Measurements from ENCODE around the gene SLC37A1. TPM values are rescaled to one million over a fixed set of nuclear protein-coding genes. Genes with fewer than 3 reads are reported as not detected.
A peak's percentile ranks its signal among the peaks of the same experiment; 100 is the strongest.

SLC37A1 gene
- total RNA-seq, 1 experiment from 2014 or later = 23.5 TPM

GRCh38 chr21:42612390-42612789, 98.7 kb downstream of the SLC37A1 start:
- Histone ChIP-seq H3F3A (ENCODE audit: insufficient read depth, low read depth) (peaks cover 4% of the 10 kb centered on the region; the same call in 1 of the 2 replicates), H3K9me3 (ENCODE audit: insufficient read depth, low read depth) (no peaks in the 10 kb centered on the region), H3K4me1 (replicated peaks; ENCODE audit: insufficient read depth) (no peaks in the 10 kb centered on the region), H3K27ac (no peak overlapping the region), H3K27me3 (ENCODE audit: insufficient read depth, low read depth) (peaks cover 6% of the 10 kb centered on the region; the same call in 1 of the 2 replicates), H3K9me2 (ENCODE audit: insufficient read depth) (no peaks in the 10 kb centered on the region), H2AFZ (no peak overlapping the region), H3K4me2 (no peak overlapping the region), H3K4me3 (no peak overlapping the region), H4K20me1 (ENCODE audit: insufficient read depth) (no peaks in the 10 kb centered on the region), H3K36me3 (ENCODE audit: low read depth) (no peaks in the 10 kb centered on the region), H3K79me2 (ENCODE audit: low read depth) (no peaks in the 10 kb centered on the region)
- CTCF ChIA-PET = no interaction called here
- intact Hi-C loops (cut with micrococcal nuclease; ENCODE audit: unreplicated experiment) = no loop called here
- POLR2A ChIA-PET (ENCODE audit: unreplicated experiment) = no interaction called here
- no TSS peak for BruUV-seq (replicated peaks)
- no peak for TF ChIP-seq EZH2 (IDR thresholded peaks at IDR 0.05; ENCODE audit: low read depth)
- TF ChIP-seq, protein P1, sequence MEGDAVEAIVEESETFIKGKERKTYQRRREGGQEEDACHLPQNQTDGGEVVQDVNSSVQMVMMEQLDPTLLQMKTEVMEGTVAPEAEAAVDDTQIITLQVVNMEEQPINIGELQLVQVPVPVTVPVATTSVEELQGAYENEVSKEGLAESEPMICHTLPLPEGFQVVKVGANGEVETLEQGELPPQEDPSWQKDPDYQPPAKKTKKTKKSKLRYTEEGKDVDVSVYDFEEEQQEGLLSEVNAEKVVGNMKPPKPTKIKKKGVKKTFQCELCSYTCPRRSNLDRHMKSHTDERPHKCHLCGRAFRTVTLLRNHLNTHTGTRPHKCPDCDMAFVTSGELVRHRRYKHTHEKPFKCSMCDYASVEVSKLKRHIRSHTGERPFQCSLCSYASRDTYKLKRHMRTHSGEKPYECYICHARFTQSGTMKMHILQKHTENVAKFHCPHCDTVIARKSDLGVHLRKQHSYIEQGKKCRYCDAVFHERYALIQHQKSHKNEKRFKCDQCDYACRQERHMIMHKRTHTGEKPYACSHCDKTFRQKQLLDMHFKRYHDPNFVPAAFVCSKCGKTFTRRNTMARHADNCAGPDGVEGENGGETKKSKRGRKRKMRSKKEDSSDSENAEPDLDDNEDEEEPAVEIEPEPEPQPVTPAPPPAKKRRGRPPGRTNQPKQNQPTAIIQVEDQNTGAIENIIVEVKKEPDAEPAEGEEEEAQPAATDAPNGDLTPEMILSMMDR (conservative IDR thresholded peaks at IDR 0.05) = no peak
- DNase-seq = no peak

- no peak for DNase-seq
- no peak overlapping the region for H2AFZ ChIP-seq
- H3K9me3 ChIP-seq (ENCODE audit: insufficient read depth, low read depth) = no peaks in the 10 kb centered on the region
- CTCF ChIA-PET = no interaction called here
- no peak for TF ChIP-seq EZH2 (IDR thresholded peaks at IDR 0.05; ENCODE audit: low read depth)
- TF ChIP-seq, protein P1 (conservative IDR thresholded peaks at IDR 0.05) = no peak
- POLR2A ChIA-PET (ENCODE audit: unreplicated experiment) = no interaction called here
- H3K36me3 ChIP-seq (ENCODE audit: low read depth) = no peaks in the 10 kb centered on the region
- H3K27ac ChIP-seq = no peak overlapping the region
- no peaks in the 10 kb centered on the region for H3K79me2 ChIP-seq (ENCODE audit: low read depth)
- H3K27me3 ChIP-seq (ENCODE audit: insufficient read depth, low read depth) = peaks cover 6% of the 10 kb centered on the region; the same call in 1 of the 2 replicates
- BruUV-seq (replicated peaks) = no TSS peak
- H3K9me2 ChIP-seq (ENCODE audit: insufficient read depth) = no peaks in the 10 kb centered on the region
- H4K20me1 ChIP-seq (ENCODE audit: insufficient read depth) = no peaks in the 10 kb centered on the region
- peaks cover 4% of the 10 kb centered on the region; the same call in 1 of the 2 replicates for H3F3A ChIP-seq (ENCODE audit: insufficient read depth, low read depth)
- H3K4me1 ChIP-seq (replicated peaks; ENCODE audit: insufficient read depth) = no peaks in the 10 kb centered on the region
- intact Hi-C loops (cut with micrococcal nuclease; ENCODE audit: unreplicated experiment) = no loop called here
- H3K4me3 ChIP-seq = no peak overlapping the region
- H3K4me2 ChIP-seq = no peak overlapping the region
These were observed 100.1 kb downstream of the SLC37A1 start for GRCh38 chr21:42613756-42614155.

GRCh38 chr21:42614396-42614795, 100.7 kb downstream of the SLC37A1 start:
- peaks cover 4% of the 10 kb centered on the region; the same call in 1 of the 2 replicates for H3F3A ChIP-seq (ENCODE audit: insufficient read depth, low read depth)
- BruUV-seq (replicated peaks) = no TSS peak
- TF ChIP-seq, protein P1 (conservative IDR thresholded peaks at IDR 0.05) = no peak
- TF ChIP-seq EZH2 (IDR thresholded peaks at IDR 0.05; ENCODE audit: low read depth) = no peak
- H3K79me2 ChIP-seq (ENCODE audit: low read depth) = no peaks in the 10 kb centered on the region
- no peaks in the 10 kb centered on the region for H3K9me3 ChIP-seq (ENCODE audit: insufficient read depth, low read depth)
- no peaks in the 10 kb centered on the region for H4K20me1 ChIP-seq (ENCODE audit: insufficient read depth)
- no peak overlapping the region for H3K27ac ChIP-seq
- H3K27me3 ChIP-seq (ENCODE audit: insufficient read depth, low read depth) = peaks cover 13% of the 10 kb centered on the region
- intact Hi-C loops (cut with micrococcal nuclease; ENCODE audit: unreplicated experiment) = no loop called here
- peak overlapping the region; percentile 39; the same call in 1 of the 2 replicates for H3K4me2 ChIP-seq
- H3K36me3 ChIP-seq (ENCODE audit: low read depth) = no peaks in the 10 kb centered on the region
- H3K9me2 ChIP-seq (ENCODE audit: insufficient read depth) = no peaks in the 10 kb centered on the region
- no peaks in the 10 kb centered on the region for H3K4me1 ChIP-seq (replicated peaks; ENCODE audit: insufficient read depth)
- H3K4me3 ChIP-seq = no peak overlapping the region
- no peak overlapping the region for H2AFZ ChIP-seq
- DNase-seq = no peak
- ChIA-PET POLR2A (ENCODE audit: unreplicated experiment) (no interaction called here), CTCF (no interaction called here)
